ENCODE data around the gene SKAP1.
A peak's percentile ranks its signal among the peaks of the same experiment; 100 is the strongest.
"Not testable (repeated sequence)": the region's sequence is repeated elsewhere in the genome, so short reads cannot be mapped to it uniquely, and the experiment has no call there.

SKAP1 gene

DNA sequence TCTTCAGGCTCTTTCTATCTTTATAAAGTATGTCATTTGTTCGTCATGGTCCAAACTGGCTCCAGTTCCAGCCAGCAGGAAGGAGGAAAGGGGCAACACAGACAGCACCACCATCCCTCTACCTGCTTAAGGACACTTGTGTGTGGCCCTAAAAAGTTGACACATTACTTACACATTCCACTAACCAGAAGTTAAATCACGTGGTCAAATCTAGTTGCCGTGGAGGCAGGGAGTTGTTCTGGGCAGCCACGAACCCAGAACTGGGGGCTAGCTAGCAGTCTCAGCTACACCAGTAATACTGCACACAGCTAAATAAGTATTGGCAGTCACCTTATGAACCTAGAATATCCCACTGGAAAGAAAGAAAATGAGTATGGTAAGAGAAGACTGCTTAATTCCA lies 218.2 kb downstream of the SKAP1 start:
- Histone ChIP-seq H3K27ac (ENCODE audit: low read length) (no peak overlapping the region), H3K27me3 (ENCODE audit: low read depth, low read length) (no peaks in the 10 kb centered on the region)

DNA sequence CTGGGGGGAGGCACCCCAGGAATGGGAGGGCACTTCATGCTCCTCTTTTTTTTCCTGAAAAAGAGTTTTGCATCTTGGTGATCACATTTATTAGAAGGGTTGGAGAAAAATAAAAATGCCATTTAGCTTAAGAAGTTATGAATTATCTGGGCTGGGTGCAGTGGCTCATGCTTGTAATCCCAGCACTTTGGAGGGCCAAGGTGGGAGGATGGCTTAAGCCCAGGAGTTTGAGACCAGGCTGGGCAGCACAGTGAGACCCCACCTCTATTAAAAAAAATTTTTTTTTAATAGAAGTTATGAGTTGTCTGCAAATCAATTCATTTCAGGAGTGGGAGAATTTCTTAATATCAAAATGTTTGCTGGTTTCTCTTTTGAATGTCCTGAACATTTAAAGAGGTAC lies 219.0 kb downstream of the SKAP1 start:
- Histone ChIP-seq H3K4me3 (ENCODE audit: low read depth in 1 of 2, low read length in 2 of 2) (no peak overlapping the region), H3K4me1 (ENCODE audit: control insufficient read depth in 1 of 2, insufficient read depth in 2 of 2, low read length in 2 of 2) (no peaks in the 10 kb centered on the region), H3K9me3 (ENCODE audit: control insufficient read depth in 1 of 2, low read length in 2 of 2) (no peaks in the 10 kb centered on the region), H3K27ac (ENCODE audit: low read length) (no peak overlapping the region), H3K36me3 (ENCODE audit: control insufficient read depth in 1 of 2, insufficient read depth in 2 of 2, low read length in 2 of 2) (no peaks in the 10 kb centered on the region), H3K27me3 (ENCODE audit: low read depth, low read length) (no peaks in the 10 kb centered on the region)

More for the DNA sequence above, 218.2 kb downstream of the SKAP1 start:
- Histone ChIP-seq H3K4me1 (ENCODE audit: control insufficient read depth in 1 of 2, insufficient read depth in 2 of 2, low read length in 2 of 2) (no peaks in the 10 kb centered on the region), H3K9me3 (ENCODE audit: control insufficient read depth in 1 of 2, low read length in 2 of 2) (no peaks in the 10 kb centered on the region), H3K36me3 (ENCODE audit: control insufficient read depth in 1 of 2, insufficient read depth in 2 of 2, low read length in 2 of 2) (no peaks in the 10 kb centered on the region), H3K4me3 (ENCODE audit: low read depth in 1 of 2, low read length in 2 of 2) (no peak overlapping the region)

DNA sequence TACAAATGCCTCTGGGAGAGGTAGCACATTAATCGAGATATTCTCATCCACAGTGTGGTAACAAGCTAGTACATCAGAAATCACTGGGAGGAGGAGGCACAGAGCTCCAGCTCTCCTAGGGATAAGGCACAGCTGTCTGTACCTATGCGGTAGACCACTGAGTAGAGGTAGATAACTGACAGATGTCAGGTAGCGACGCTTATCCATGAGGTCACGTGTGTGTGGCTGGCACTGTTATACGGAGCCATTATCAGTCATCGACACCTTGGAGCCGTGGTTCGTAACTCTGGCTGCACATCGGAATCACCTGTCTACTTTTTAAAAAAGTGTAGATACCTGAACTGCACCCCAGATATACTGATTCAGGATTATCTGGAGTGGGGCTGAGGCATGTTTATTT lies 220.0 kb downstream of the SKAP1 start:
- Histone ChIP-seq H3K27ac (ENCODE audit: low read length) (no peak overlapping the region), H3K36me3 (ENCODE audit: control insufficient read depth in 1 of 2, insufficient read depth in 2 of 2, low read length in 2 of 2) (no peaks in the 10 kb centered on the region), H3K4me3 (ENCODE audit: low read depth in 1 of 2, low read length in 2 of 2) (no peak overlapping the region), H3K4me1 (ENCODE audit: control insufficient read depth in 1 of 2, insufficient read depth in 2 of 2, low read length in 2 of 2) (no peaks in the 10 kb centered on the region), H3K27me3 (ENCODE audit: low read depth, low read length) (no peaks in the 10 kb centered on the region), H3K9me3 (ENCODE audit: control insufficient read depth in 1 of 2, low read length in 2 of 2) (no peaks in the 10 kb centered on the region)

DNA sequence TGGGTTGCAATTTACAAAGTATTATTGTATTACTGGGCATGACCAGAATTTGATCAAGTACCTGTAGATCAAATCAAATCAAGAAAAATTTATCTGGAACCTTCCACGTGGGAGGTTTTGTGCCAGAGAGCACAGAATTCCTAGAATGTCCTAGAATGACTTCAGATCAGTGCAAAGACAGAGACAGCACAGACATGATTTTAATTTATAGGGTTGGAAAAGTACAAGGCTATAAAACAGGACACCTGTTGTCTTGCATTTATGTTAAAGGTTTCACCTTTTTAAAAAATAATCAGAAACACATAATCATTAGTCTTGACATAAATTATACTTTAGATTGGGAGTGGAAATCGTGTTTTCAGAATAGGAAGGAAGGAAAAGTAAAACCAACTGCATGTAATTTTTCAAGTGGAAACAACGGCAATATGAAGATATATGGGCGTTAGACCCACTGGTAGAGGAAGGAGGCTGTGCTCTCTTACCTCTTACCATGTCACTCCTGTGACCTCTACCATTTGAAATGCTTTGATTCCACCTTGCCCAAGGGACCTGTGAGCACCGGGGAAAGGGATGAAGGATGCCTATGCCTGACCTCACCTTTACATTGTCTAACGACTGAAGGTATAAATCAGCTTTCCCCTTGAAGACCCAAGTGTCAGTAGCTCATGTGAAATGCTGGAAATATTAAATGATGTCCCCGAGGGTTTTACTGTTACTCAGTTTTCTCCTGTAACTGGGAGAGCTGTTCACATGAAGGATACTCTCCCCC lies 222.1 kb downstream of the SKAP1 start:
- Histone ChIP-seq H3K4me1 (ENCODE audit: control insufficient read depth in 1 of 2, insufficient read depth in 2 of 2, low read length in 2 of 2) (no peaks in the 10 kb centered on the region), H3K4me3 (ENCODE audit: low read depth in 1 of 2, low read length in 2 of 2) (no peak overlapping the region), H3K9me3 (ENCODE audit: control insufficient read depth in 1 of 2, low read length in 2 of 2) (no peaks in the 10 kb centered on the region), H3K27me3 (ENCODE audit: low read depth, low read length) (no peaks in the 10 kb centered on the region), H3K36me3 (ENCODE audit: control insufficient read depth in 1 of 2, insufficient read depth in 2 of 2, low read length in 2 of 2) (no peaks in the 10 kb centered on the region), H3K27ac (ENCODE audit: low read length) (no peak overlapping the region)

DNA sequence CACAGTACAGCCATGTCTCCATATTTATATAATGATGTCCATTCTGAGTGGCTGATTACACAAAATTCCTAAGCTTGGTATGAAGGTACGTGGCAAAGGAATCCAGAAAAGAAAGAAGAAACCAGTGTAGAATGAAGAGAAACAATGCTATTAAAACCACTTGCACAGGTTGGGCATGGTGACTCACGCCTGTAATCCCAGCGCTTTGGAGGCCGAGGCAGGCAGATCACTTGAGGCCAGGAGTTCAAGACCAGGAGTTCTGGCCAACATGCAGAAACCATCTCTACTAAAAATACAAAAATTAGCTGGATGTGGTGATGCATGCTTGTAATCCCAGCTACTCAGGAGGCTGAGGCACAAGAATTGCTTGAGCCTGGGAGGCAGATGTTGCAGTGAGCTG lies 223.0 kb downstream of the SKAP1 start:
- H3K4me3 ChIP-seq (ENCODE audit: low read depth in 1 of 2, low read length in 2 of 2): not testable (repeated sequence)

DNA sequence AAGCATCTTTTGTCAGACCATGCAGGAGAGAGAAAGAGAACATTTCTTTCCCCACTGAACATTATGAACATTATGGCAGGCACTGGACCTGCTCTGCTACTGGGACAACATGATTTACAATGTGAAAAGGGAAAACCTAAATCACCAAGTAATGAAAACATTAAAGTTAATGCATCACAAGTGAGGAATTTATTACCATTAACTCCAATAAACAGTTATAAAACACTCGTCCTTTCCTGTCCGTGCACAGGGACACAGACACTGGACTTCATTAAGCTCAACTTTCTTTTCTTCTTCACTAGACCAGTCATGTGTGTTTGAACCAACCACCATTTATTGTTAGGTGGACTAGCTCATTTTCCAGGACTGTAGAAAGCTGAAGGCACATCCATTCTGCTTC lies 227.1 kb downstream of the SKAP1 start:
- no peak overlapping the region for H3K27ac ChIP-seq (ENCODE audit: low read length)
- no peaks in the 10 kb centered on the region for H3K4me1 ChIP-seq (ENCODE audit: control insufficient read depth in 1 of 2, insufficient read depth in 2 of 2, low read length in 2 of 2)
- H3K9me3 ChIP-seq (ENCODE audit: control insufficient read depth in 1 of 2, low read length in 2 of 2): no peaks in the 10 kb centered on the region
- no peak overlapping the region for H3K4me3 ChIP-seq (ENCODE audit: low read depth in 1 of 2, low read length in 2 of 2)
- no peaks in the 10 kb centered on the region for H3K27me3 ChIP-seq (ENCODE audit: low read depth, low read length)
- no peaks in the 10 kb centered on the region for H3K36me3 ChIP-seq (ENCODE audit: control insufficient read depth in 1 of 2, insufficient read depth in 2 of 2, low read length in 2 of 2)

More for the DNA sequence above, 223.0 kb downstream of the SKAP1 start:
- not testable (repeated sequence) for H3K4me1 ChIP-seq (ENCODE audit: control insufficient read depth in 1 of 2, insufficient read depth in 2 of 2, low read length in 2 of 2); H3K27ac ChIP-seq (ENCODE audit: low read length); H3K27me3 ChIP-seq (ENCODE audit: low read depth, low read length); H3K9me3 ChIP-seq (ENCODE audit: control insufficient read depth in 1 of 2, low read length in 2 of 2); H3K36me3 ChIP-seq (ENCODE audit: control insufficient read depth in 1 of 2, insufficient read depth in 2 of 2, low read length in 2 of 2)

DNA sequence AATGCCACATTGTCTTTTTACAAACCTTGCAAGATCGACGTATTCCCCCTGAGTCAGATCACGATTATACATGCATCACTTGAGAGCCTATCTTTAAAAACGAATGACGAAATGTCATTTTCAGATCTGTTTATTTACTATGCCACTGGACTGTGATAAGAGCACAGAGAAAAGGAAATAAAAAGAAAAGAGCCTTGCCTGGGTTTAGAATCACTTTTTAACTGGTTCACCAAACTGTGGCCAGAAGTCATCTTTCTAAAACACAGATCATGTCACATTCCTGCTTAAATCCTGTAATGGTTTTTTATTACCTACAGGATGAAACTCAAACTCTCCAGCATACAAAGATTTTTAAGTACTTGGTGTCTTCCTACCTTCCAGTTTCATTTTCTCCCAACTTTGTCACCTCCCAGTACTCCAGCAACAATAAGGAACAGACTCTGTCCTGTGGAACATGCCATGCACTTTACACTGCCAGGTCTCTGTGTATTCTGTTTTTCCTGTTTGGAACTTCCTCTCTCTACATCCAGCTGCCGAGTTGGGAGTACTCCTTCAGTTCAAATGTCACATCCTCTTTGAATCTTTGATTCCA lies 231.0 kb downstream of the SKAP1 start:
- Histone ChIP-seq H3K36me3 (ENCODE audit: control insufficient read depth in 1 of 2, insufficient read depth in 2 of 2, low read length in 2 of 2) (no peaks in the 10 kb centered on the region), H3K9me3 (ENCODE audit: control insufficient read depth in 1 of 2, low read length in 2 of 2) (no peaks in the 10 kb centered on the region), H3K4me1 (ENCODE audit: control insufficient read depth in 1 of 2, insufficient read depth in 2 of 2, low read length in 2 of 2) (no peaks in the 10 kb centered on the region), H3K27me3 (ENCODE audit: low read depth, low read length) (peaks cover 4% of the 10 kb centered on the region), H3K4me3 (ENCODE audit: low read depth in 1 of 2, low read length in 2 of 2) (peak overlapping the region in 1 of 2 donors; percentile 17), H3K27ac (ENCODE audit: low read length) (no peak overlapping the region)

DNA sequence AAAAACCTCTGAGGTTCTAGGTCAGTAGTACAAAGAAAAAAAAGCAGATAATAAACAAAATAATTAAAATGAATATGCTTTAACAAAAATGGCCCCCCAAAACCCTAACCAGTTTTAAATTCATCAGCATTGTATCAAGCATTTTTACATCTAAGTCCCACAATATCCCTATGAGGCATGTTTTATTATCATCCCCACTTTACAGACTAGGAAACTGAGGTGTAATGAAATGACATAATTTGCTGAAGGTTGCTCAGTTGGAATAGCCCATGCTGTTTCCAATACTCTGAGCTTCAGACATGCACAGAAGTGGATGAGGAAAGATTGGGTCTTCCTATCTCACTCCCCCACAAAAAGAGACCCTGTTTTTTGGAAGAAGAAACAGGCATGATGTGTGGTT lies 234.1 kb downstream of the SKAP1 start:
- H3K9me3 ChIP-seq (ENCODE audit: control insufficient read depth in 1 of 2, low read length in 2 of 2): no peaks in the 10 kb centered on the region
- H3K4me1 ChIP-seq (ENCODE audit: control insufficient read depth in 1 of 2, insufficient read depth in 2 of 2, low read length in 2 of 2): no peaks in the 10 kb centered on the region
- peaks cover 4% of the 10 kb centered on the region for H3K27me3 ChIP-seq (ENCODE audit: low read depth, low read length)
- no peak overlapping the region for H3K4me3 ChIP-seq (ENCODE audit: low read depth in 1 of 2, low read length in 2 of 2)
- no peaks in the 10 kb centered on the region for H3K36me3 ChIP-seq (ENCODE audit: control insufficient read depth in 1 of 2, insufficient read depth in 2 of 2, low read length in 2 of 2)
- H3K27ac ChIP-seq (ENCODE audit: low read length): no peak overlapping the region

DNA sequence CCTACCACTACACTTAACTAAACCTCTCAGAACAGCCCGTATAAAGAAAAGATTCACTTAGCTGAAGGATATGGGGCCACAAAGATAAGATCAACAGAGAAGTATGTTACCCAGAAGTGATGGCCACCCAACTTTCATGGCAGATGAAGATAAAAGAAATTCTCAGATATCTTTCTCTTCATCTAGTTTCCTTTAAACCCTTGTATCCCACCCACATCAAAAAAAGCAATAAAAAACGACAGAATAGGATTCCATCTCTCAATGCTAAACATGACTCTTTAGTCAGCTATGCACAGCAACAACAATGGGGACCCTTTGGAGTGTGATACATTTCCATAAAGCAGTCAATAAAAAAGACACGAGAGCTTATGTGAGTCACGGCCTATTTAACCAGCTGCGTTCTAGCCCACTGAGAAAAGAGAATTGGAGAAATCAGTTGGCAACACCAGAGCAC lies 235.9 kb downstream of the SKAP1 start:
- Histone ChIP-seq H3K4me1 (ENCODE audit: control insufficient read depth in 1 of 2, insufficient read depth in 2 of 2, low read length in 2 of 2) (no peaks in the 10 kb centered on the region), H3K27me3 (ENCODE audit: low read depth, low read length) (peaks cover 4% of the 10 kb centered on the region), H3K36me3 (ENCODE audit: control insufficient read depth in 1 of 2, insufficient read depth in 2 of 2, low read length in 2 of 2) (no peaks in the 10 kb centered on the region), H3K9me3 (ENCODE audit: control insufficient read depth in 1 of 2, low read length in 2 of 2) (no peaks in the 10 kb centered on the region), H3K4me3 (ENCODE audit: low read depth in 1 of 2, low read length in 2 of 2) (no peak overlapping the region), H3K27ac (ENCODE audit: low read length) (no peak overlapping the region)

DNA sequence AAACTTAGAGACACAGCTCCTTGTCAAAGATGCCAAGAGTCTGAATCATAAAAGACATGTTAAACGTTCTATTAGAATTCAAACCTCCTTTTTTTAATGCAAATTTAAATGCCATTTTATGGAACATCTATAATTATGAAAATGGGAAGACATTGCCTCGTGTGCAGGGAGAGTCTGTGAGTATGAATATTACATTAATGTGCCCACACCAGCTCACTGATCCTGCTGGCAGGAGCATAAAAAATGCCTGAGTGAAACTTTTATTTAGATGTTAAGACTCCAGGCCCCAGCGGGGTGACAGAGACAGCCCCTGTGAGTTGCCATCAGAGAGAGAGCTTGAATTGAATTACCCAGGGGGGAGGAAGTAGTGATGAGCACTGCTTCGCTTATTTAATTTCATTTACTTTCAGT lies 237.7 kb downstream of the SKAP1 start:
- Histone ChIP-seq H3K27me3 (ENCODE audit: low read depth, low read length) (peaks cover 4% of the 10 kb centered on the region), H3K36me3 (ENCODE audit: control insufficient read depth in 1 of 2, insufficient read depth in 2 of 2, low read length in 2 of 2) (no peaks in the 10 kb centered on the region), H3K9me3 (ENCODE audit: control insufficient read depth in 1 of 2, low read length in 2 of 2) (no peaks in the 10 kb centered on the region), H3K4me1 (ENCODE audit: control insufficient read depth in 1 of 2, insufficient read depth in 2 of 2, low read length in 2 of 2) (no peaks in the 10 kb centered on the region), H3K4me3 (ENCODE audit: low read depth in 1 of 2, low read length in 2 of 2) (no peak overlapping the region), H3K27ac (ENCODE audit: low read length) (no peak overlapping the region)

DNA sequence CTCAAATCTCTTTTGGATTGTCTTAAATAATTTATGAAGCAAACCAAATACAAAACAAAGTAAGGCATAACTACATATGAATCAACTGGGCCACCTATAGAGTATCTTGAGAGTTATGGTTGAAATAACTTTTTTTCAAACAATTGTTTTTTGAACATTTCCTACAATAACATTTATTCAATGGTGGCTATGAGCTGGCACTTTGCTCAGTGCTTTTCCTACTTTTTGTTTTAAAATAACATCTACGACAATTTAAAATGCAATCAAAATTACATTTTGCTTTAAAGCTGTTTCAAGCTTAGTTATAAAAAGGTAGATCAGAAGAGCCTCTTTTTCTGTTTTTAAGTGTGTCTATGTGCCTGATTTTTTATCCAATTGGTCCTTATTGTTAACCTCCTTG lies 238.7 kb downstream of the SKAP1 start:
- Histone ChIP-seq H3K27ac (ENCODE audit: low read length) (no peak overlapping the region), H3K36me3 (ENCODE audit: control insufficient read depth in 1 of 2, insufficient read depth in 2 of 2, low read length in 2 of 2) (no peaks in the 10 kb centered on the region), H3K27me3 (ENCODE audit: low read depth, low read length) (peaks cover 4% of the 10 kb centered on the region), H3K4me3 (ENCODE audit: low read depth in 1 of 2, low read length in 2 of 2) (no peak overlapping the region), H3K4me1 (ENCODE audit: control insufficient read depth in 1 of 2, insufficient read depth in 2 of 2, low read length in 2 of 2) (no peaks in the 10 kb centered on the region), H3K9me3 (ENCODE audit: control insufficient read depth in 1 of 2, low read length in 2 of 2) (no peaks in the 10 kb centered on the region)

DNA sequence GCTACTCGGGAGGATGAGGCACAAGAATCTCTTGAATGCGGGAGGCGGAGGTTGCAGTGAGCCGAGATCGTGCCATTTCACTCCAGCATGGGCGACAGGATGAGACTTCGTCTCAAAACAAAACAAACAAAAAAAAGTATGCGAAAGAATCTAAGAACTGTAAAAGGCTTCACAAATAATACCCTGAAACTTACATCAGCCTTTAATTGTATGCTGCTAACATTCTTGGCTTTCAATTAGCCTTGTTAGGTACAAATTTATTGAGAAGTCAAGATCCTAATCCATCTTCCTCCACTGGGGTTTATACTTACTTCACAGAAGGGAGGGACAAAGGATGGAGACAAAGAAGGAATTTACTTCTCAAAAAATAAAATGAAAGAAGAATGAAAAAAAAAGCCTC lies 239.1 kb downstream of the SKAP1 start:
- Histone ChIP-seq H3K27me3 (ENCODE audit: low read depth, low read length) (peaks cover 4% of the 10 kb centered on the region), H3K27ac (ENCODE audit: low read length) (no peak overlapping the region), H3K9me3 (ENCODE audit: control insufficient read depth in 1 of 2, low read length in 2 of 2) (no peaks in the 10 kb centered on the region), H3K36me3 (ENCODE audit: control insufficient read depth in 1 of 2, insufficient read depth in 2 of 2, low read length in 2 of 2) (no peaks in the 10 kb centered on the region), H3K4me3 (ENCODE audit: low read depth in 1 of 2, low read length in 2 of 2) (no peak overlapping the region), H3K4me1 (ENCODE audit: control insufficient read depth in 1 of 2, insufficient read depth in 2 of 2, low read length in 2 of 2) (no peaks in the 10 kb centered on the region)

Measured in muscle layer of duodenum (tissue), 2 donors.